Upper lobe of right lung (tissue), 1 donor: ENCODE measurements around the gene TFDP1. TPM values are rescaled to one million over a fixed set of nuclear protein-coding genes. Genes with fewer than 3 reads are reported as not detected.

Source experiments
- ATAC-seq: fragments of 200-7000 bp; cut with Tn5 transposase; one replicate; pipeline ENCODE4 v1.9.1; 2020; ENCODE audit warnings: mild to moderate bottlenecking, moderate library complexity
- DNase-seq: peaks from one replicate; pipeline ENCODE4 v3.0.0-alpha.2; 2020
- H3K27ac ChIP-seq: fragments of 200-600 bp; one replicate; pipeline ENCODE4 v1.8.0; 2022
- H3K27me3 ChIP-seq: fragments of 200-600 bp; one replicate; pipeline ENCODE4 v1.8.0; 2022; ENCODE audit warnings: mild to moderate bottlenecking
- H3K36me3 ChIP-seq: fragments of 200-600 bp; one replicate; pipeline ENCODE4 v1.8.0; 2022
- H3K4me1 ChIP-seq: fragments of 200-600 bp; one replicate; pipeline ENCODE4 v1.8.0; 2022
- H3K4me3 ChIP-seq: fragments of 200-600 bp; one replicate; pipeline ENCODE4 v1.8.0; 2022; ENCODE audit warnings: mild to moderate bottlenecking
- H3K9me3 ChIP-seq: fragments of 200-600 bp; one replicate; pipeline ENCODE4 v1.8.0; 2022
- CTCF ChIP-seq: fragments of 200-600 bp; IDR thresholded peaks from one replicate; pipeline ENCODE4 v1.8.0; 2022; ENCODE audit warnings: antibody characterized with exemption
- intact Hi-C: fragments of 100-400 bp; cut with DNase I; formaldehyde crosslinking; loops from one replicate; pipeline ENCODE4 v1.11.0; 2022
- total RNA-seq: library from RNA; stranded (reverse); fragmentation: NEBNext Ultra II Directional; extraction: Animal tissue kit (Norgen Biotek cat#: 25700); gene quantifications from one replicate; pipeline ENCODE4 v1.2.1, GENCODE V29; 2021
- donor health status: DM: no; HTN: yes; CAD: no; lungs with severe emphysema.

The TFDP1 gene
- total RNA-seq, 1 donor from 2014 or later, result 42.3 TPM

DNA sequence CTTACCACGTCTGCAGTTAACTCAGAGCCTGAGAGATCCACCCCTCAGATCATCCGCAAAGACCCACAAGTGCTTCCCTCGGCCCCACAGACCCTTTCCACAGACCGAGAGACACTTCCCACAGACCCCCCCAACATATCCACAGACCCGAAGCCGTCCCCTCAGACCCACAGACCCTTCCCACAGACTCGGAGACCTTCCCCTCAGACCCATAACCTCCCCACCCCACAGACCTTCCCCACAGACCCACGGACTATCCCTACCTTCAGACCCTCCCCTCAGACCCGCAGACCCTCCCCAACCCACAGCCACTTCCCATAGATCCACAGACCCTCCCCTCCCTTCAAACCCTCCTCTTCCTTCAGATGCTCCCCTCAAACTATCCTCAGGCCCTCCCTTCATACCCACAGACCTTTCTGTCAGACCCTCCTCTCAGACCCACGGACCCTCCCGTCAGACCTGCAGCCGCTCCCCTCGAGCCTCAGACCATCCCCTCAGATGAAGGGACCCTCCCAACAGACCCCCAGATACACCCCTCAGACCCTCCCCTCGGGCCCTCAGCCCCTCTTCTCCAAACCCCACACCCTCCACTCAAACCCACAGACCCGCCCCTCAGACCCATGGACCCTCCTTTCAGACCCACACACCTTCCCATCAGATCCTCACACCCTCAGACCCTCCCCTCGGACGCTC lies 20.1 kb upstream of the TFDP1 start:
- Histone ChIP-seq H3K4me1 (no peaks in the 10 kb centered on the region), H3K36me3 (no peaks in the 10 kb centered on the region), H3K27me3 (peaks cover 16% of the 10 kb centered on the region), H3K27ac (no peak overlapping the region), H3K4me3 (no peak overlapping the region), H3K9me3 (no peaks in the 10 kb centered on the region)
- DNase-seq, result peak; percentile 40
- intact Hi-C loops, result no loop called here
- no peak for TF ChIP-seq CTCF
- no peak for ATAC-seq

- Histone ChIP-seq H3K4me3 (no peak overlapping the region), H3K36me3 (no peaks in the 10 kb centered on the region), H3K27me3 (peaks cover 16% of the 10 kb centered on the region), H3K9me3 (no peaks in the 10 kb centered on the region), H3K4me1 (no peaks in the 10 kb centered on the region), H3K27ac (no peak overlapping the region)
- DNase-seq, result peak; percentile 40
- ATAC-seq, result no peak
- TF ChIP-seq CTCF, result no peak
- intact Hi-C loops, result no loop called here
These were observed 18.9 kb upstream of the TFDP1 start for GRCh38 chr13:113565526-113566226.

DNA sequence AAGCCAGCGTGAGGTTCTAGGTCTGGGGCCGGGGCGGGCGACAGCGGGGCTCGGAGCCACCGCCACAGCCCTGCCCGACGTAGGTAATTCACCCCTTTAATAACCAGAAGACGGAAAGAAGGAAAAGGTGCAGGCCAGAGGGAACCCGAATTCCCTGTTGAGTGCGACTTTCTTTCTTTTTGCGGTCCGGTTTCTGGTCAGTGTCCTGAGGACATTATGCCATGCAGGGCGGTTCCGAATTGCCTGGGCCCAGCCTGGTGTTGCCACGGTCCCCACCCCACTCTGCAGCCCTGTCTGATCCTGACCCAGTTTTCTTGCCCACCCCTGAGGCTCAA lies 18.4 kb upstream of the TFDP1 start:
- TF ChIP-seq CTCF, result no peak
- intact Hi-C loops, result no loop called here
- Histone ChIP-seq H3K4me1 (no peaks in the 10 kb centered on the region), H3K36me3 (no peaks in the 10 kb centered on the region), H3K27me3 (peaks cover 16% of the 10 kb centered on the region), H3K27ac (no peak overlapping the region), H3K4me3 (no peak overlapping the region), H3K9me3 (no peaks in the 10 kb centered on the region)
- no peak for ATAC-seq
- peak; percentile 40 for DNase-seq

DNA sequence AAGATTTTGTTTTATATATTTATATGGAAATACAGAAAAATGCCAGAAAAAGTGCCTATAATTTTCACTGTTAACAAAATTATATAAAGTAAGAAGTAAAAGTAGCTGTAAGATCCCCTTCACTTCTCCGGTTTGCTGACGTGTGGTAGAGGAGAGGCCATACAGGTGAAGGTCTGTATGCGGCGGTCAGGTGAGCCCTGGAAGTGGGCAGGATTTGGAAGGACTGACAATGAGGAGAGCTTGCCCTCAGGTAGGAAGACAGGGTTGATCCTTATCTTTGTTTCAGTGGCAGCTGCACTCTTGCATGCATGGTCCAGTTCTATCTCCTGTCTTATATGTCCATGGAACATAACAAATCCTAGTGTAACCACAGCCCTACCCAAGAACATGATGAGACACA lies 16.9 kb upstream of the TFDP1 start:
- TF ChIP-seq CTCF, result no peak
- H3K36me3 ChIP-seq, result no peaks in the 10 kb centered on the region
- no peak overlapping the region for H3K27ac ChIP-seq
- no peaks in the 10 kb centered on the region for H3K9me3 ChIP-seq
- H3K4me1 ChIP-seq, result no peaks in the 10 kb centered on the region
- intact Hi-C loops, result no loop called here
- DNase-seq (peak; percentile 8), ATAC-seq (no peak)
- peaks cover 16% of the 10 kb centered on the region for H3K27me3 ChIP-seq
- H3K4me3 ChIP-seq, result no peak overlapping the region

DNA sequence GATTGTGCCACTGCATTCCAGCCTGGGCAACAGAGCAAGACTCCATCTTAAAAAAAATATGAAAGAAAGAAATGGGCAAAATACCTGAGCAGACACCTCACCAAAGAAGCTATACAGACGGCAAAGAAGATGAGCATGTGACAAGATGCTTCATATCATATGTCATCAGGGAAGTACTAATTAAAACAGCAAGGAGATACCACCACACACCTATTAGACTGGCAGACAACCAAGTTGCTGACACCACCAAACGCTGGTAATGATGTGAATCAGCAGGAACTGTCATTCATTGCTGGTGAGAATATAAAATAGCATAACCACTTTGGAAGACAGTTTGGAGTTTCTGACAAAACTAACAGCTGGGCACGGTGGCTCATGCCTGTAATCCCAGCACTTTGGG lies 11.5 kb upstream of the TFDP1 start:
- intact Hi-C loops, result no loop called here
- H3K27ac ChIP-seq, result no peak overlapping the region
- H3K36me3 ChIP-seq, result no peaks in the 10 kb centered on the region
- no peaks in the 10 kb centered on the region for H3K4me1 ChIP-seq
- H3K27me3 ChIP-seq, result no peaks in the 10 kb centered on the region
- no peak for TF ChIP-seq CTCF
- DNase-seq (no peak), ATAC-seq (no peak)
- no peak overlapping the region for H3K4me3 ChIP-seq
- peaks cover 12% of the 10 kb centered on the region for H3K9me3 ChIP-seq
